Hepatic stellate cell (primary cell): ENCODE data around the gene PRPF6.

Experiments used
- DNase-seq: peaks from one replicate; pipeline ENCODE4 v3.0.0; 2011; ENCODE audit warnings: low spot score

PRPF6 gene

DNA sequence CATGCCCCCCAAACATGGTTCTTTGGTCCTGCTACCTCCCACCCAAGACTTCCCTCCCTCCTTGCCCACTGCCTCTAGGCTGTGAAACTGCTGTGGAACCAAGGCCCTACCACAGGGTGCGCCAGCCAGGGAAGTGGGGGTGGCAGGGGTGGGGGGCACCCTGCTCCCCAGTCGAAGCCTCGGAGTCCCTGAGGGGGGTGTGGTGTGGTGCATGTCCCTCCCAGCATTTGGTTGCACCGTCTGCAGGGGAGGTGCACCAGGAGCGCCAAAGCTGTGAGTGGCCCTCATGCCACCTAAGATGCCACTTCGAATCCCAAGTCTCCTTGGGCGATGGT is 96.6 kb downstream of the PRPF6 start:
- no peak for DNase-seq

DNA sequence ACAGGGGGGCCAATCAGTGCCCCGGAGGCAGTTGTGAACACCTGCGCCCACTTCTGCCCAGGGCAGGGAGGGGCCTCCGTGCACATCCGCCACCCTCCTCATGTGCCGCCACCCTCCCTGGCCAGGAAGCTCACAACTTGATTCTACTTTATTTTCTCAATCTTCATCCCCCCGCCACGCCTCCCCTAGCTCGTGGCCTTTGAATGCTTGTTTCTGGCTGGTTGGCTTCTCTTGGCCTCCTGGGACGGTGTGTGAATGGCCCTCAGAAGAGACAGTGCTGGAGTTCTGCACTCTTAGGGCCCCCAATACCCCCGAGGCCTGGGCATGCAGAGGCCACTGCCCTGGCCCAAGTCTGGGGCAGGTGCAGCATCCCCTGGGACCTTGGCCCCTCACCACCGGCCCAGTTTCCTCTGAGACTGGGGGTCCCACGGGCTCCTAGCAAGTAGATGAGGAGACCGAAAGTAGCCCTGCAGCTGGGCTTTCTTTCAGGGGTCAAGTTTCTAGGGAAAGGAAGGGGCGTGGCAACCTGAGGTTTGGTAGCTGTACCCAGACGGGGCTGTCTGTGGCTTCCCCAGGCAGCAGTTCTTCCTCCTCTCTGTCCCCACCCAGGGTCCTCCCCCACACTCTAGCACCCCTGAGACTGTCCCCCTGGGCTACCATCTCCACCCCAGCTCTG is 97.1 kb downstream of the PRPF6 start:
- no peak for DNase-seq

DNA sequence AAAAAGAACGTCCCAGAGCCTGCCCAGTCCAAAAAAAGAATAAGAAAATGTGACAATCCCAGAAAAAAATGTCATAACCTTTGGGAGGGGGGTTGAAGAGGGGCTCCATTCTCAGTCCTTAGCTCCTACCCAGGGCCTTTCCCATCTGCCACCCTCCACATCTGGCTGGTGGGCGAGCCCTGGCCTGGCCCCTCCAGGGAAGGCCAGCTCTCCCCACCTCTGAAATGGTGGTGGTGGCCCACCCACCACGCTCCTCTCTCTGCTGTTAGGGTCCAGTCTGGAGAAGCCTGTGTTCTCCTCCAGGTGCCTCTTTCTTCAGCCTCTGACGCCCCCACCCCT is 98.0 kb downstream of the PRPF6 start:
- DNase-seq: no peak

DNA sequence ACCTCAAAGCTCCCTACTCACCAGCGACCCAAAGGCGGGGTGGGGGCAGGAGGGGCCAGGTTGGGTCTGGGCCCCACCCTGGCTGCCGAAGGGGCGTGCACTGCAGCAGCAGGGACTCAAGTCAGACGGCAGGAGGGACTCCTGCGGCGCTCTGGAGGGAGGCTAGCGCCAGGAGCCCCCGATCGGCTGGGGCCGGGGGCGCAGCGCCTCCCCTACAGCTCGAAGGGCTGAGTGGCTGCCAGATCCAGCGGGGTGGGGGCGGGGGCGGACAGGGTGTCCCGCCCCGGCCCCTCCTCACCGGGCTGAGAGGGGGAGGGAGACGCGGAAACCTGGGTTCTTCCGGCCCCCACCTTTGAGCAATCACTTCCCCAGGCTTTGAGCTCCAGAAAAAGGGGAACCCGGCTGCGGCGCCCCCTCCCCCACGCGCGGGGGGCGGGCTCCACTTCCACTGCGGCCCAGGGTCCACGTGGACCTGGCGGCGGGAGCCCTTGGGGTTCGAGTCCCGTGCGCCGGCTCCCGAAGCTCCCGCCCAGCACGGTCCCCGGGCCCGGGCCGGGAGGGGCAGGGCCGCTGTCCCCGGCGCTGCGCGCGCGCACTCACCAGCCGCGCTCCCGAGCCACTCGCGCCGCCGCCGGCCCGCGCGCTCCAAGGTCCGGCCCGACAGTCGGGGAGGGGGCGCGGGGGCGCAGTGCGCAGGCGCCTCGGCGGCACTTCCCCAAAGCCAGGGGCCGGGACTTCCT is 98.5 kb downstream of the PRPF6 start, which contains the start of gene RGS19:
TSS of gene RGS19 (minus strand) at position 246 of the 740 bp plus-strand sequence. CDS start 2,632 bp downstream, outside the sequence.
- DNase-seq: peak; percentile 74

DNA sequence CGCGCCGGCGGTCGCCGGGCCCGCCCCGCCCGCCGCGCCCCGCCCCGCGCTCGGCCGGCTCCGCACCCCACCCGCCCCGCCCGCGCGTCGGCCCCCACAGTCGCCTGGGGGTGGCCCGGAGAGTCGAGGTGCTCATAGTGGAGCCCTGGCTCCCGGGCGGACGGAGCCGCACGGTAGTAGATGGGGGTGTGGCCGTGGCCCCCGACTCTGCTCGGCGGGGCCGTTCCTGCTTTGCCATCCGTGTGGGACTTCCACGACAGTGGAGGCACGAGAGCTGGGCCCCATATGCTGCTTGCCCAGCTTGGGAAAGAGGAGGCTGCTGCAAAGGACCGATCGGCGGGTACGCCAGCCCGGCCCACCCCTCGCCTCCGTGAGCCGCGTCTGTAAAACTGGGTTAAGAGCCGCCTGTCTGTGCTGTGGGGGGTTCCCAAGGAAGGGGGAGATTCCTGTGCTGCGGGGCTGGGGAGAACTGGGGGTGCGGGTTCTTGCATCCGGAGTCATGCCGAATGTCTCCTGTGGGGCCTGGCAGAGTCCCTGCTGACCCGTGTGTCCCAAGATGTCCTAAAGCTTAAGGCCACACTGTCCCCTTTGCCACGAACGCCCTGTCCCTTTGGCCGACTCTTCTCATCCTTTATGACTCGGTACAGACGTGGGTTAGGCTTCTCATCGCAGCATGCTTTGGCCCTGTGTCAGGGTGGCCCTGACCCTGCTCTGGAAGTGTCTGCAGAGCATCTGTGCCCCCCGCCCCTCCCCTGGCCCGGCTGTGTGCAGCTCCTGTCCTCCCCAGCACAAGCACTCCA is 99.3 kb downstream of the PRPF6 start, which contains the start of gene OPRL1:
TSS of gene OPRL1 (plus strand) at position 70 of the 800 bp plus-strand sequence. CDS start 12,639 bp downstream, outside the sequence.
- DNase-seq: no peak

DNA sequence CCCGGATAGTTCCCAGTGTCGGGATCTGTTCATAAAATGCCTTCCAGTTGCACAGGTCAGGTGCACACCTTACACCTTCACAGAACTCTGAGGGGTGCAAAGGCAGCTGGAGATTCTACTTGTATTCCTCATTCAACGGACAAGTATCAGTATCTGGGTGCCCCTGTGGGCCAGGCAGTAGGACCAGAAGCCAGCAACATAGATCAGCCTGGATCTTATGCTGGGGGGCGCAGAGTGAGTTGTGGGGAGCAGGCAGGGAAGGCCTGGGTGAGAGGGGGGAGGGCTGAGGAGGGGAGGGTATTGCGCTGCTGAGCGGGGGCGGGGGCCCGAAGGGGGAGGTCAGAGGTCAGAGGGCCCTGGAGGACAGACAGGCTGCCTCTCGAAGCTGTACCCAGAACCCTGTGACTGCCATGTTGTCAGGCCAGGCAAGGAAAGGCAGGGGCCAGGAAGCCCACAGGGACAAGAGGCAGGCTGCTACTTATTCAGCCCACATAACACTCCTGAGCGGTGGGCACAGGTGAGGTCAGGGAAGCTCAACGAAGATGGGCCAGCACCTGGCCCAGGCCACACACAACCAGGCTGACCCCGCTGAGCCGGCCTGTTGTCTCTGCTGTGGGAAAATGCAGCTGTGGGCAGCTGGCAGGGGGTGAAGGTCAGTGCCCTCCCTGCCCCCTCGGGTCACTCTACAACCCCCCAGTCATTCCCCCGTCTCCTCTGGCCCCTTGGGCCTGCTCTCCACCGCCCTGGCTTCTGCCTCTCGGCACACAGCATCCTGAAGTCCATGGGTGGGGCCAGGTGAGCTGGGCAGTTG is 100.1 kb downstream of the PRPF6 start:
- DNase-seq: no peak

DNA sequence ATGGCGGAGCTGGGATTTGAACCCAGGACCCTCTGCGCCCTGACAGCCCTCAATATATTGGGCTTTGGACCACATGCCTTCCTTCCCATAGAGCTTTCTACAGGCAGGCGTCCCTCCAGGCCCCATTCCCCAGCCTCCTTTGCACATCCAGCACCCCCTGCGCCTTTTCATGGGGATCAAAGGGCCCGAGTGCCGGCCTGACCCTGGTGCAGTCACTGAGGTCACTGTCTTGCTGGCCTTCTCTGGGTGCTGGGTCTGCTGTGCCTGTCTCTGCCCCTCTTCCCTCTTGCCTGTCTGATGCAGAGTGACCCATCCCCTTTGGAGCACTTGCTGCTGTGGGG is 100.7 kb downstream of the PRPF6 start:
- no peak for DNase-seq

DNA sequence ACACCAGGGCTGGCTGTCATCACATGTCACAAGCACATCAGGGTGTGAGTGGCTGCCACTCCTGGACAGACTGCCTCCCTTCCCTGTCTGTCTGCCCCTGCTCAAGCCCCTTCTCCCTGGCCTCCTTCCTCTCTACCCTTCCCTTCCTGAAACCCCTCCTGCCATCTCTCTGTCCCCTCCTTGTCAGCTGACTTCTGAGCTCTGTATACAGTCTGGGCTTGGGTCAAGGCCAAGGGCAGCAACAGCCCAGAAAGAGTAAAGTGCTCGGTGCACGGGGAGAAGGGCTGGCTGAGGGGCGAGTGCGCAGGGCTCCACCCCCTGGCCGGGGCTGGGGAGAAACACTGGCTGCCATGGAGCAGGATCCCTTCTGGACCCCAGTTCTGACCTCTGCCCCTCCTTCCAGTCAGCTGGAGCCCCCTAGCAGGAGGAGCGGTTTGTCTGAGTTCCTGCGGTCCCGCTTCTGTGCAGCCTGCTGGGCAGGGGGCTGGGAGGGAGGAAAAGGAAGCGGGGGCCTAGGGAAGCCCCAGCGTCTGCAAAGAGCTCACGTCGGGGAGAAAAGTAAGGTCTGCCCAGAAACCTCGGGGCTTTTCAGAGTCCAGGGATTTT is 101.3 kb downstream of the PRPF6 start:
- no peak for DNase-seq
